Kidney (tissue), 14 donors: ENCODE results near the gene AFG1L. TPM values are rescaled to one million over a fixed set of nuclear protein-coding genes. Genes with fewer than 3 reads are reported as not detected.

Source experiments
- DNase-seq, 5 donors: peaks; one replicate each; pipeline ENCODE4 v3.0.0-alpha.2; 2013 to 2020
- FAIRE-seq: peaks from 2 replicates; lab custom pipeline; 2012; peaks lifted over from hg19 to GRCh38; lab: Jason Lieb, UNC
- H3K27ac ChIP-seq, 2 donors: one replicate each; pipeline ENCODE4 v1.7.0; 2013; ENCODE audit warnings: low read depth in 2 of 2, low read length in 2 of 2, inconsistent platforms in 1 of 2
- H3K27me3 ChIP-seq: one replicate; pipeline ENCODE4 v1.7.1; 2013; ENCODE audit warnings: low read length, inconsistent platforms; ENCODE audit not compliant: control insufficient read depth, insufficient read depth
- H3K36me3 ChIP-seq, 3 donors: one replicate each; pipeline versions ENCODE4 v1.7.0 to v1.7.1; 2013; ENCODE audit warnings: low read length in 3 of 3, control low read depth in 1 of 3, inconsistent platforms in 1 of 3; ENCODE audit not compliant: insufficient read depth in 3 of 3, control insufficient read depth in 2 of 3
- H3K4me1 ChIP-seq, 3 donors: one replicate each; pipeline versions ENCODE4 v1.7.0 to v1.7.1; 2013; ENCODE audit warnings: low read length in 3 of 3, inconsistent platforms in 1 of 3, low read depth in 1 of 3; ENCODE audit not compliant: control insufficient read depth in 2 of 3, insufficient read depth in 2 of 3
- H3K4me3 ChIP-seq, 3 donors: one replicate each; pipeline versions ENCODE4 v1.7.0 to v1.8.1; 2013; ENCODE audit warnings: low read length in 3 of 3, control low read depth in 1 of 3, inconsistent platforms in 1 of 3
- H3K9ac ChIP-seq, 3 donors: one replicate each; pipeline versions ENCODE4 v1.7.0 to v1.7.1; 2013; ENCODE audit warnings: low read length in 3 of 3, control low read depth in 1 of 3, inconsistent platforms in 1 of 3
- H3K9me3 ChIP-seq, 3 donors: one replicate each; pipeline versions ENCODE4 v1.7.0 to v1.7.1; 2013; ENCODE audit warnings: low read length in 3 of 3, control low read depth in 1 of 3, inconsistent platforms in 1 of 3; ENCODE audit not compliant: control insufficient read depth in 2 of 3, insufficient read depth in 1 of 3
- intact Hi-C: fragments of 100-400 bp; cut with DNase I; formaldehyde crosslinking; loops from one replicate; pipeline ENCODE4 v1.11.1; 2022
- polyA plus RNA-seq: library from polyadenylated mRNA; stranded (reverse); fragments of 350-450 nt; fragmentation: Illumina TruSeq; extraction: RNeasy Lipid Tissue Mini Kit (QIAGEN cat#74804); gene quantifications from one replicate; pipeline ENCODE4 v1.2.3, GENCODE V29; 2014; ENCODE audit warnings: low read depth, low replicate concordance; ENCODE audit not compliant: insufficient read depth
- total RNA-seq: library from RNA; stranded (reverse); fragmentation: NEBNext Ultra II Directional; extraction: Animal tissue kit (Norgen Biotek cat#: 25700); gene quantifications from one replicate; pipeline ENCODE4 v1.2.1, GENCODE V29; 2021
- TF ChIP-seq, protein P1 (sequence below): IDR thresholded peaks from 3 replicates; pipeline ENCODE4 v1.5.1; 2012; ENCODE audit warnings: mild to moderate bottlenecking, moderate library complexity, borderline replicate concordance; ENCODE audit not compliant: insufficient read depth; ENCODE audit errors: extremely low read depth
- donor health status: control.
- donor health status: control.
- donor health status: control.
- donor health status: control.
- donor health status: control.
- donor health status: DM: yes; HTN: yes; CAD: no.
- donor health status: Normal renal cell carcinoma (clear cell type).

Gene AFG1L
- total and polyA plus RNA-seq, 2 donors from 2014 or later, result 6.8 to 7.0 TPM

DNA sequence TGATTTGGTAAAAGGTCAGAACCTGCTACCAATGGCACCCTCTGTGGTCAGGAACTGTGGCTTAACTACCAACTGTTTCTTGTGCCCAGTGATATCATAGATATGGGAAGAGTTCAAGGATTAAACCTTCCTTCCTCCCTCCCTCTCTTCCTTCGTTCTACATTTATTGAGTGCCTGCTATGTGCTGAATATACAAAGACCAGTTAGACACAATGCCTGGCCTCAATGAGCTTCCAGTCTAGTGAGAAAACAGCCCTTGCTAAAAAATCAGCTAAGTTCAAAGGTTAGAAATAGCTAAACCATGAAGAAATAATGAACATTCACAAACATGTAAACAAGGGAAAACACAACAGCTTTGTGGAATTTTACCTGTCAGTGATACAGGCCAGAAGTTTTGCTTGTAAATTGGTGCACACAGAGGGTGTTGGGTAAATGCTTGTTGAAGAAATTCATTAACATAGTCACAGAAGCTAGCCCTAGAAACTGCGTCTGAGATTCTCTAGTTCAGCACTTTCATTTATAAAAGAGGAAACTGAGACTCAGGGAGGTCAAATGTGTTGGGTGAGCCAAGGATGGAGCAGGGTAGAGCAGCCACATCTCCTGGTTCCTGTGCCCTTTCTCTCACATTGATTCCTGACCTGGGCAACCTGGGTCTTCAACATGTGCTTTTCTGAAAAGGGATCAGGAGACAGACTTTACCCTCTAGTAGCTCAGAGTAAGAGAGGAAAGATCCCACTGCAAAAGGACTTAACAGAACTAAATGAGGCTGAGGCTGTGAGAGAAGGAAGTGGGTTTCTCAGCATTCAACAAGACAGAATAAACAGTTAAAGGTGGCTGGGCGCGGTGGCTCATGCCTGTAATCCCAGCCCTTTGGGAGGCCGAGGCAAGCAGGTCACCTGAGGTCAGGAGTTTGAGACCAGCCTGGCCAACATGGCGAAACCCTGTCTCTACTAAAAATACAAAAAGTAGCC lies 251.5 kb downstream of the AFG1L start:
- DNase-seq, result no peak
- H3K9ac ChIP-seq, result no peak overlapping the region
- intact Hi-C loops, result loop anchor here (5.0 kb wide), 1 partner anchor 341 kb away; no protein-coding TSS in a partner anchor
- H3K4me1 ChIP-seq, result peaks cover 0 to 8% (median 6%) of the 10 kb centered on the region in 3 donors
- TF ChIP-seq, protein P1, sequence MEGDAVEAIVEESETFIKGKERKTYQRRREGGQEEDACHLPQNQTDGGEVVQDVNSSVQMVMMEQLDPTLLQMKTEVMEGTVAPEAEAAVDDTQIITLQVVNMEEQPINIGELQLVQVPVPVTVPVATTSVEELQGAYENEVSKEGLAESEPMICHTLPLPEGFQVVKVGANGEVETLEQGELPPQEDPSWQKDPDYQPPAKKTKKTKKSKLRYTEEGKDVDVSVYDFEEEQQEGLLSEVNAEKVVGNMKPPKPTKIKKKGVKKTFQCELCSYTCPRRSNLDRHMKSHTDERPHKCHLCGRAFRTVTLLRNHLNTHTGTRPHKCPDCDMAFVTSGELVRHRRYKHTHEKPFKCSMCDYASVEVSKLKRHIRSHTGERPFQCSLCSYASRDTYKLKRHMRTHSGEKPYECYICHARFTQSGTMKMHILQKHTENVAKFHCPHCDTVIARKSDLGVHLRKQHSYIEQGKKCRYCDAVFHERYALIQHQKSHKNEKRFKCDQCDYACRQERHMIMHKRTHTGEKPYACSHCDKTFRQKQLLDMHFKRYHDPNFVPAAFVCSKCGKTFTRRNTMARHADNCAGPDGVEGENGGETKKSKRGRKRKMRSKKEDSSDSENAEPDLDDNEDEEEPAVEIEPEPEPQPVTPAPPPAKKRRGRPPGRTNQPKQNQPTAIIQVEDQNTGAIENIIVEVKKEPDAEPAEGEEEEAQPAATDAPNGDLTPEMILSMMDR, result no peak
- no peak for FAIRE-seq
- H3K27me3 ChIP-seq, result no peaks in the 10 kb centered on the region
- no peak overlapping the region for H3K4me3 ChIP-seq
- no peaks in the 10 kb centered on the region for H3K36me3 ChIP-seq
- no peak overlapping the region for H3K27ac ChIP-seq
- no peaks in the 10 kb centered on the region for H3K9me3 ChIP-seq

DNA sequence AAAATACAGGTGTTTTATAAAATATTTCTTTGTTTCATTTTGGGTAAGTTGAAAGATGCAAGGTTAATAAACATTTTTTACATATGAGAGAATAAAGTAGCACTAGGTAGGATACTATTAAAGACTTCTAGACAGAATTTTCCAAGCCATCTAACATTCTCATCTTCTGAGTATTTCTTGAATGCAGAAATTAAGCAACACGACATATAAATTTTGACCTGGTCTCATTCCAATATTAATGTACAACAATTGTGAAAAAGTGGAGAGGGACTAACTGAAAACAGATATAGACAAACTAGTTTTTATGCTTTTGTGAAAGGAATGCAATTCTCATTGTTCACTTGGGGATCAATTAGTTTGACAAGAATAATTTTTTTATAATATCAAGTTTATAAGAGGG lies 254.4 kb downstream of the AFG1L start:
- H3K4me1 ChIP-seq, result no peaks in the 10 kb centered on the region
- H3K9me3 ChIP-seq, result no peaks in the 10 kb centered on the region
- FAIRE-seq, result no peak
- no peak overlapping the region for H3K27ac ChIP-seq
- no peaks in the 10 kb centered on the region for H3K36me3 ChIP-seq
- intact Hi-C loops, result loop anchor here (5.0 kb wide), 1 partner anchor 338 kb away; no protein-coding TSS in a partner anchor
- TF ChIP-seq, protein P1, result no peak
- H3K27me3 ChIP-seq, result no peaks in the 10 kb centered on the region
- DNase-seq, result no peak
- no peak overlapping the region for H3K9ac ChIP-seq
- H3K4me3 ChIP-seq, result no peak overlapping the region

DNA sequence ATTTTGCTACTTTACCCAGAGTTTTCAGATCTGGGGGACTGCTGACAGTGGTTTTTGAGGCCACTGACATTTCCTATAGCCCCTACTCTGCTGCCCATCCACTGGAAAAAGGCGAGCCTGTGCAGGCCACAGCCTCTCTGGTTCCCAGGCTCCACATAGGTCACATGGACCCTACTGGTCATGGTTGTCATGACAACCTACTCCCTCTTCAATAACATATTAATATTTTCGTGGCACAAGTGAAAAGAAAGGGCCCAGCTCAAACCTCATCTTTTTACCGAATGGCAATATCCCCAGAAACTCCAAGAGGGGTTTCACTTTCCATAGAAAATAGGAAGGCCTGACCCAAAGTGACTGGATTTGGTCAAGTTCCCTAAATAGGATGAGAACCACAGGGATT lies 254.9 kb downstream of the AFG1L start:
- Histone ChIP-seq H3K4me3 (no peak overlapping the region), H3K9me3 (no peaks in the 10 kb centered on the region), H3K27ac (no peak overlapping the region), H3K36me3 (no peaks in the 10 kb centered on the region), H3K4me1 (no peaks in the 10 kb centered on the region), H3K27me3 (no peaks in the 10 kb centered on the region), H3K9ac (no peak overlapping the region)
- FAIRE-seq (no peak), DNase-seq (no peak)
- intact Hi-C loops, result loop anchor here (5.0 to 10.0 kb wide), 2 partner anchors 235 to 338 kb away; no protein-coding TSS in a partner anchor
- TF ChIP-seq, protein P1, result no peak
